ENCODE data around the gene KMT2C. TPM values are rescaled to one million over a fixed set of nuclear protein-coding genes. Genes with fewer than 3 reads are reported as not detected.

The KMT2C gene
- total RNA-seq, 1 experiment from 2014 or later, result 54.3 TPM

DNA sequence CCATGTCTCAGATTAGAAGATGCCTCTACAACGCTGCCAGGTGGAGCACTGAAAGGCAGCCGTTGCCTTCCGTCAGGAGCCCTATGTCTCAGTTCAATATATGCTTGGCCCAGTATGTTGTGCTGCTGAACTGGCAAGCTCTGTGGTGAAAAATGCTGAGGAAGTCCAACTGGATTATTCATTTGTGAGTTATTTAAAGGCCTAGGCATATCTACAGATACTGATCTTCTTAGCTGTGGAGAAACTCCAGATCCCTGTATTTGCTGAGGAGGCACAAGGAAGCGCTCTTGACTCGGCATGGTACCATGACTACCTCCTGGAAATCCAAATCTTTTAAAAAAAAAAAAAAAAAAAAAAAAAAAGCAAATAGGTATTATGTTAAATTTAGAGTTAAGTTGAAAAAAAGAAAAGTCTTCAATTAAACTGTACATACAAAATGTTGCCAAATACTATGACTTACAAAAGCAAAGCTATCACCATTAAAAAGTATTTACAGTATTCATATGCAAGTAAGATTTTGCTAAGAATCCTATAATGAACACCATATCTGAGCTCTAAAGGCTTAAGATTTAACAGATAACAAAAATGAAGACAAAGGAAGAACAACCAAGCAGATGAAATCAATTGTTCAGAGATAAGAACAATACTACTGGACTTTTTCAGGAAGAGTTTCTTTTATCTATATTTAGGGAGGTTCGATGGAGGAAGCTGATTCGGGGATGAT is 258.0 kb downstream of the KMT2C start:
- Histone ChIP-seq H3K9me3 (ENCODE audit: insufficient read depth, low read depth) (no peaks in the 10 kb centered on the region), H4K20me1 (ENCODE audit: insufficient read depth) (0 out of 2 replicates have a peak, but pooled peaks cover 6% of the 10 kb centered on the region), H3K79me2 (ENCODE audit: low read depth) (no peaks in the 10 kb centered on the region), H3K36me3 (ENCODE audit: low read depth) (peaks cover 20% of the 10 kb centered on the region), H3K27me3 (ENCODE audit: insufficient read depth, low read depth) (no peaks in the 10 kb centered on the region), H3K4me2 (no peak overlapping the region), H3K9me2 (ENCODE audit: insufficient read depth) (no peaks in the 10 kb centered on the region), H3K4me1 (replicated peaks; ENCODE audit: insufficient read depth) (peaks cover 14% of the 10 kb centered on the region), H3K4me3 (no peak overlapping the region), H3F3A (ENCODE audit: insufficient read depth, low read depth) (peaks cover 15% of the 10 kb centered on the region; the same call in 1 of the 2 replicates), H2AFZ (no peak overlapping the region), H3K27ac (no peak overlapping the region)
- intact Hi-C loops (cut with micrococcal nuclease; ENCODE audit: unreplicated experiment), result no loop called here
- ChIA-PET CTCF (no interaction called here), POLR2A (ENCODE audit: unreplicated experiment) (no interaction called here)
- BruUV-seq (replicated peaks), result no TSS peak
- TF ChIP-seq EZH2 (IDR thresholded peaks at IDR 0.05; ENCODE audit: low read depth), result no peak
- TF ChIP-seq, protein P1, sequence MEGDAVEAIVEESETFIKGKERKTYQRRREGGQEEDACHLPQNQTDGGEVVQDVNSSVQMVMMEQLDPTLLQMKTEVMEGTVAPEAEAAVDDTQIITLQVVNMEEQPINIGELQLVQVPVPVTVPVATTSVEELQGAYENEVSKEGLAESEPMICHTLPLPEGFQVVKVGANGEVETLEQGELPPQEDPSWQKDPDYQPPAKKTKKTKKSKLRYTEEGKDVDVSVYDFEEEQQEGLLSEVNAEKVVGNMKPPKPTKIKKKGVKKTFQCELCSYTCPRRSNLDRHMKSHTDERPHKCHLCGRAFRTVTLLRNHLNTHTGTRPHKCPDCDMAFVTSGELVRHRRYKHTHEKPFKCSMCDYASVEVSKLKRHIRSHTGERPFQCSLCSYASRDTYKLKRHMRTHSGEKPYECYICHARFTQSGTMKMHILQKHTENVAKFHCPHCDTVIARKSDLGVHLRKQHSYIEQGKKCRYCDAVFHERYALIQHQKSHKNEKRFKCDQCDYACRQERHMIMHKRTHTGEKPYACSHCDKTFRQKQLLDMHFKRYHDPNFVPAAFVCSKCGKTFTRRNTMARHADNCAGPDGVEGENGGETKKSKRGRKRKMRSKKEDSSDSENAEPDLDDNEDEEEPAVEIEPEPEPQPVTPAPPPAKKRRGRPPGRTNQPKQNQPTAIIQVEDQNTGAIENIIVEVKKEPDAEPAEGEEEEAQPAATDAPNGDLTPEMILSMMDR (conservative IDR thresholded peaks at IDR 0.05), result no peak
- DNase-seq, result no peak

DNA sequence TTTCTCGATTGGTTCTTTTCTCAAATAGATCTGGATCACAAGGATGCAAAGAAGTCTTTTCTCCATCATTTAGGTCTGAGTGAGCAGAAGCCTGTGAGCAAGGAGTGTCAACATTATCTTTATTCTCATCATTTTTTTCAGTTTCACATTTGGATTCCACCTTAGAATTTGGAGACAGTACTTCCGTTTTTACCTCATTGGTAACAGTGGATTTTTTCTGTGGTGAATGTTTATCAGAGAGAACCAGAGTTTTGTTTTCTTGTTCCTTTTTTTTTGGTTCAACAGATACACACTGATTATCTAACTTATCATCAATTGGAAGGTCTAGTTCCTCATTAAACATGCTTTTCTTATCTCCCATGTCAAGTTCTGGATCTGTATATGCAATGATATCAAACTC is 259.0 kb downstream of the KMT2C start:
- Histone ChIP-seq H3K36me3 (ENCODE audit: low read depth) (peaks cover 20% of the 10 kb centered on the region), H3K79me2 (ENCODE audit: low read depth) (no peaks in the 10 kb centered on the region), H3K4me2 (no peak overlapping the region), H3K4me3 (no peak overlapping the region), H3K9me2 (ENCODE audit: insufficient read depth) (no peaks in the 10 kb centered on the region), H3K27me3 (ENCODE audit: insufficient read depth, low read depth) (no peaks in the 10 kb centered on the region), H3F3A (ENCODE audit: insufficient read depth, low read depth) (peaks cover 15% of the 10 kb centered on the region; the same call in 1 of the 2 replicates), H3K27ac (no peak overlapping the region), H3K9me3 (ENCODE audit: insufficient read depth, low read depth) (no peaks in the 10 kb centered on the region), H3K4me1 (replicated peaks; ENCODE audit: insufficient read depth) (peaks cover 14% of the 10 kb centered on the region), H4K20me1 (ENCODE audit: insufficient read depth) (0 out of 2 replicates have a peak, but pooled peaks cover 6% of the 10 kb centered on the region), H2AFZ (no peak overlapping the region)
- no TSS peak for BruUV-seq (replicated peaks)
- peak in 1 of 2 experiments; percentile 1 for DNase-seq
- CTCF ChIA-PET, result no interaction called here
- POLR2A ChIA-PET (ENCODE audit: unreplicated experiment), result no interaction called here
- TF ChIP-seq, protein P1 (conservative IDR thresholded peaks at IDR 0.05), result no peak
- TF ChIP-seq EZH2 (IDR thresholded peaks at IDR 0.05; ENCODE audit: low read depth), result no peak
- intact Hi-C loops (cut with micrococcal nuclease; ENCODE audit: unreplicated experiment), result no loop called here

DNA sequence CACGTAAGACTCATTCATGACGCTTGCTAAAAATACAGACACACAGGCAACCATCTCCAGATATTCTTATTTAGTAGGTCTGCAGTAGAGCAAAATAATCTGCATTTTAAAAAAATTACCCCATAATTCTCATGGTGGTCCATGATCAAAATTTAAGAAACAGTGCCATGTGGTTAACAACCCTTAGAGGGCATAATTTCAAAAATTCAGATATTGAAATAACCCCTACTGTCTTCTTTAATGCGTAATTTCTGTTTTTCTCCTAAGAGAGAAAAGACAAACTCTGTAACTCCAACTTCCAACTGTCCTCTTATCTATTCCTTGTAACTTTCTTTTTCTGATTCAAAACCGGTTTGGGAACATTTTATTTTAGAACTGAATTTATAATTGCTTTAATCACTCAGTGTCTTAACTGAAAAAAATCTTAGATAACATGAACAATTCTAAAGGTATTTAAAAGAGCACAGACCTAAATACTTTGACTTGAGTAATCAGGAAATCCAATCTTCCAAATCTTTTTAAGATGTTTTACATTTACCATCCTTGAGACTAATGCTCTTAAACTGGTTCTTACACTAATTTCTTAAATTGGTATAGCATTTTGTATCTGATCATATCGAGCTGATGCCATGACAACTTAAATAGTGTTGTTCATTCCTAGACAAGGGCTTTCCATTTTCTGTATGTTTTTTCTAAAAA is 262.3 kb downstream of the KMT2C start:
- Histone ChIP-seq H2AFZ (no peak overlapping the region), H3K4me3 (no peak overlapping the region), H3K79me2 (ENCODE audit: low read depth) (no peaks in the 10 kb centered on the region), H3K4me1 (replicated peaks; ENCODE audit: insufficient read depth) (peaks cover 14% of the 10 kb centered on the region), H3K36me3 (ENCODE audit: low read depth) (peaks cover 20% of the 10 kb centered on the region), H3K9me3 (ENCODE audit: insufficient read depth, low read depth) (no peaks in the 10 kb centered on the region), H3K27ac (no peak overlapping the region), H3K4me2 (no peak overlapping the region), H4K20me1 (ENCODE audit: insufficient read depth) (0 out of 2 replicates have a peak, but pooled peaks cover 6% of the 10 kb centered on the region), H3K27me3 (ENCODE audit: insufficient read depth, low read depth) (no peaks in the 10 kb centered on the region), H3K9me2 (ENCODE audit: insufficient read depth) (no peaks in the 10 kb centered on the region), H3F3A (ENCODE audit: insufficient read depth, low read depth) (peaks cover 15% of the 10 kb centered on the region; the same call in 1 of the 2 replicates)
- intact Hi-C loops (cut with micrococcal nuclease; ENCODE audit: unreplicated experiment), result no loop called here
- ChIA-PET POLR2A (ENCODE audit: unreplicated experiment) (no interaction called here), CTCF (no interaction called here)
- peak in 1 of 2 experiments; percentile 47 for DNase-seq
- no TSS peak for BruUV-seq (replicated peaks)
- TF ChIP-seq EZH2 (IDR thresholded peaks at IDR 0.05; ENCODE audit: low read depth), result no peak
- TF ChIP-seq, protein P1 (conservative IDR thresholded peaks at IDR 0.05), result 0 out of 2 replicates have a peak, but pooled peaks have one; percentile 13
